HG03159 (cell line): ENCODE results near the gene CDK5R1.
"Not testable (repeated sequence)": the region's sequence is repeated elsewhere in the genome, so short reads cannot be mapped to it uniquely, and the experiment has no call there.

Source experiments
- ATAC-seq: cut with Tn5 transposase; IDR thresholded peaks from one replicate; pipeline ENCODE4 v1.9.1; 2021; ENCODE audit warnings: mild to moderate bottlenecking, moderate library complexity; ENCODE audit not compliant: unreplicated experiment

CDK5R1 gene

DNA sequence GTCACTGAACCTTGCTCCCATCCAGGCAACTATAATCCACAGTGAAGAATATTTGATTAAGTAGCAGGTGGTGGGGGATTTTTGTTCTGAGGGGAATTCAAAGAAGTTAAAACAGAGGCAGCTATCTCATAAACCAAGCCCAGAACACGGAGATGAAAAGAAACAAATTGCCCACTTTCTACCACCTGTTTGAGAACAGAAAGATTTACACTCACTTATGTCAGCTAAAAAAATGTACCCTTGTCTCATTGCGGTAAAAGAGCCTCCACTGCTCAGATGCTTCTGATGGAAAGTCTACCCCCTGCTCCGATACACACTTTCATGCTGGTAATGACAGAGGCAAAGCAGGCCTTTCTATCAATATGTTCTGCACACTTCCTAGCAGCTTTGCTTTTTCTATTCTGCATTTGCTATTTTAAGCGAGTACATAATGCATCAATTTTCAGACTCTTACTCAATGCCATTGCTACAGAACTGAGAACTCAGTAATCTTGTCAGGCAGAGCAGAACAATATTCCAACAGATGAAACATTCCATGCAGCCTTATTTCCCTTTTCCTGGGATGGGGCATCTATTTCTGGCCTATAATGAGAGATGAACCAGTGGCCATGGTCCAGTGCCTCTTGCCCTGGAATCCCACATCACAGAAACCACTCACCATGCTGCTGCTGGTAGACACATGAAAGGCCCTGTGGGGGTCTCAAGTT, 29.0 kb downstream of the CDK5R1 start:
- ATAC-seq = no peak

GRCh38 chr17:32516450-32516849, 29.7 kb downstream of the CDK5R1 start:
- ATAC-seq = no peak

DNA sequence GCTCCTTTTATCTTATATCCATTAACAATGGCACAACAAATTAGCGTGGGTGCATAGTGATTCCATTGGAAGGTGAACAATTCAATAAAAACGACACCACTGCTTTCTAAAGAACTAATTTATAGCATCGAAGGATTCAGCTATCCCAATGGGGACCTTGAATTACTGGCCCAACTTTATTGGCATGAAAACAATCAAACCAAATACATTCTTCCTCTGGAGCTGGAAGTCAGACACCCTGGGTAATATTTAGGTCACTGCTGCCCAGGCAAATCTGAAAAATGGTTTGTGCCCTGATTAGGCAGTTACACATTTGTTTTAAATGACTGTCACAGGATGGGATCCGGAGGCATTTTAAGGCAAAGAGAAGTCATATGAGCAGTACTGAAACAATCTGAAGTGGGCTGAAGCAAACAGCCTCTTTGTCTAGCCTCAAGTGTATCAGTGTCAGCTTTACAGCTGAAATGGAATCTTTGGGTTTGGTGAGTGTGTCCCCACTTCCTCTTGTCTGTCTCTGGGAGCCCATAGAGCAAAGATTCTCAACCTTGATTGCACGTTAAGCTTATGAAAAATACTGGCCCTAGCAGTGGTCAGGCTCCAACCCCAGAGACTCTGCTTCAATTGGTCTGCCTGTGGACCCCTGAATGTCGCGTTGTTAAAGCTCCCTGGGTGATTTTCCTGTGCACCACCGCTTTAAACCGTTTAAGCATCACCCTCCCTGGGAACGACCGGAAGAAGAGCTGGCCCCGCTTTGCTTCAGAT, 30.3 kb downstream of the CDK5R1 start:
- no peak for ATAC-seq

- no peak for ATAC-seq
Measured at GRCh38 chr17:32517982-32518381, 31.2 kb downstream of the CDK5R1 start.

DNA sequence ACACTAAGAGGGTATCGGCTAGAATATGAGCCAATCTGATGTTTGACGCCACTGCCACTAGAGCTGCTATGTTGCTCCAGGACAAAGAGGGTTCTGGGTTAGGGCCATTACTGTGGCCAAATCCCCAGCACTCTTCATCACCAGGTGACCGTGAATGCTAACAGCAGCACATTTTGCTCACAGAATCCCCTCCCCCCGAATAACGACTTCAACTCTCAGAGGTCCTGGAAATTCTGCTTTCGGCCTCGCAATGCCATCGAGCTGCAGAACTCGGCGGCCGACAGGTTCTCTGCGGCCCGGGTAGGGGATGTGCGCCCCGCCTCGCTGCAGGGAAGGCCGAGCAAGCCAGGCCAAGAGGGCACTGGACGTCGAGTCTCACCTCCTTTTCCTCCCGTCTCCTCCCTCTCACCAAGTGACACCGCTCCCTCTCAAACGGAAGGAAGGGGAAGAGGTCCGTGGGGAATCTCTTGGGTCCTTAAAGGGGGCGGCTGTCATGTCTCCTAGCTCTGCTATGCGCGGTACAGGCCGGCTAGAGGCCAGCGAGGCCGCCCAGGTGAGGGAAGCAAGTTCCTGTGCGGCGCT, 31.9 kb downstream of the CDK5R1 start:
- no peak for ATAC-seq

DNA sequence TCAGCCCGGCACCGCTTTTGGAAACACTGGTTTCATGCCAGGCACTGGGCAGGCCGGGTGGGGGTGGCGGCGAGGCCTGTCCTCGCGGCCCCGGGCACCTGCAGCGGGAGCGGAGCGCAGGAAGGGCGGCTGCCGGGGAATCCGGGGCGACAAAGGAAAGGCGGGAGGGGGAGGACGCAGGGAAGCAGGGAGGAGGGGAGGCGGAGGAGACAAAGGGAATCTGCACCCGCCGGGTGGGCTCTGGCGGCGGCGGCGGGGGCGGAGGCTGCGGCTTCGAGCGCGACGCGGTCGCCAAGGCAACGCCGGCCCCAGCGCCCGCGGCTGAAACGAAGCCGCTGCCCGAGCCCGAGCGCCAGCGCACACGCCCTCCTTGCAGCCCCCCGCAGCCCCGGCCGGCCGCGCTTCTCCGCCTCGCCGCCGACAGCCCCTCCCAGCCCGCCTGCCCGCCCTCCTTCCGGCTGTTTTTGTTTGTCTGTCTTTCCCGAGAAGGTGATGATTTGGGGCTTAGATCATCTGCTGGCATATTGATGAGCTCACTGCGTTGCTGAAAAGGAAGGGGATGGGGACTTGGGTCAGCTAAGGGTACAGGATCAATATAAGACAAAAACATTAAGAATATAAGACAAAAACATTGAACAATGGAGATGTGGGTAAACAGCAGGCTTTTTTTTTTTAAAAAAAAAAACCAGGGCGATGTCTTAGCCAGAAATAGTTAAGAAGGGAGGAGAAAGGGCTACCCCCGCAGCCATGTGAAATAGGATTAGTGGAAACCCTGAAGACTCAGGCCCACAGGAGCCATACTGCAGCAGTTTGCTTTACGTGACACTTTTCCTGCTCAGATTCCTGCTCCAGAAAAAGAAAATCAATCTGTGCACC, 32.7 kb downstream of the CDK5R1 start:
- ATAC-seq = no peak

- no peak for ATAC-seq
Measured at GRCh38 chr17:32520104-32520701, 33.4 kb downstream of the CDK5R1 start.

GRCh38 chr17:32520737-32521404, 34.1 kb downstream of the CDK5R1 start:
- no peak for ATAC-seq

DNA sequence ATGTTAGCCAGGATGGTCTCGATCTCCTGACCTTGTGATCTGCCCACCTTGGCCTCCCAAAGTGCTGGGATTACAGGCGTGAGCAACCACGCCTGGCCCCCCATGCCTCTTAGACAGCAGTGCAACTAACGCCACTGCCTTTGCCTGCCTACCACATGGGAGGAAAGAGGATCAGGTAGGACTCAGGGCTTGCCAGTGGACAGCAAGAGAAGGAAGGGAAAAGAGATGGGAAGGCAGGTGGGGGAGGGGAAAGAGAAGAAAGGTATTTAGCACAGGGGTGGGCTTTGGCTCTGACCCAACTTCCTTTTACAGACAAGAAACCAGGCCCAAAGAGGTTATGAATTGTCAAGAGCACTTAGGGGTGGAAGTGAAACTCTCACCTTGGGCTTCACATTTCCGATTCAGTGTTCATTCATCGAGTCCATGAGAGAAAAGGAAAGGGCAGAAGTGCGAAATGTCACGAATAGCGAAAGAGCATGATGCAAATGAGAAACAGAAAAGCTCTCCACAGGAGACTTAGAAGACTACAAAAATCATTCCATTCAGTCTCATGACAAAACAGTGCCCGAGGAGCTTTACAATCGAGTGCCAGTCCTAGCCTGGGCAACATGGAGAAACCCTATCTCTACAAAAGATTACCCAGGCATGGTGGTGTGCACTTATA, 36.4 kb downstream of the CDK5R1 start:
- peak; percentile 61 for ATAC-seq

GRCh38 chr17:32523827-32524552, 37.2 kb downstream of the CDK5R1 start:
- ATAC-seq = no peak

DNA sequence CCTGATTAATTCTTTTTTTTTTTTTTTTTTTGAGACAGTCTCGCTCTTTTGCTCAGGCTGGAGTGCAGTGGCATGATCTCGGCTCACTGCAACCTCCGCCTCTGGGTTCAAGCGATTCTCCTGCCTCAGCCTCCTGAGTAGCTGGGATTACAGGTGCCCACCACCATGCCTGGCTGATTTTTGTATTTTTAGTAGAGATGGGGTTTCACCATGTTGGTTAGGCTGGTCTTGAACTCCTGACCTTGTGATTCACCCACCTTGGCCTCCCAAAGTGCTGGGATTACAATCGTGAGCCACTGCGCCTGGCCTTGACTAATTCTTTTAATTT, 37.7 kb downstream of the CDK5R1 start:
- not testable (repeated sequence) for ATAC-seq

- no peak for ATAC-seq
Measured at GRCh38 chr17:32525122-32525521, 38.3 kb downstream of the CDK5R1 start.

GRCh38 chr17:32527146-32527545, 40.4 kb downstream of the CDK5R1 start:
- ATAC-seq = no peak

GRCh38 chr17:32528825-32529224, 42.0 kb downstream of the CDK5R1 start:
- ATAC-seq = no peak

DNA sequence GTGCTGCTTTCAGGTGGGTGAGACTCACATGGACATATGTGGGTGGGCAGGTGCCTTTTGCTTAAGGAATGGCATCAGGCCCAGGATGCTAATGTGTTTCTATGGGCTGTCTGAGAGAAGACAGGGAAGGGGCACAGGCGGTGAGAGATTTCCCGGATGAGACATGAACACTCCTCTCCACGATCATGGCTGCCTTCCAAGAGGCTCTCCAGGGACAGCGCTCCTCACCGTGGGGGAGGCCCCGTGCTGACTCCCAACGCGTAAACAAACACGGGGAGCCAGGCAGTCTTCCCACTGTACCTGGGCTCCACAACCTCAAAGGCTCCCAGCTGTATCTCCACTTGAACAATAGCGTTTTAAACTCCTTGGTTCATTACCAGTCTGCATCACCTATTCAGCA, 42.8 kb downstream of the CDK5R1 start:
- ATAC-seq = no peak

DNA sequence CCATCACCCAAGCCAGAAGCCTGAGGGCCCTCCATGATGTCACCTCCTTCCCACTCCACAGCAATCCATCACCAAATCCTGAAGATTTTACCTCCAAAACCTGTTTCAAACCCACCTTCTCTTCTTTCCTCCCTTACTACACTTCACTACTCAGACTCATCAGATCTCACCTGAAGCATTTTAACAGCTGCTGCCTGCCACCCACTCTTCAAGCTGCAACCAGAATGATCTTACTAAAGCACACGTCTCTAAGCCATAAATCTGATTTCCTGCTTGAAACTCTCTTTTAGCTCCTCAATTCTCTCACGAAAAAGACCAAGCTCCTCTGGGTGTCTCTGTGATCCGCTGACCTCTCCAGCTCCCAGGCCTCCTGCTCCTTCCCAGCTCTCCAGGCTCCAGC, 46.5 kb downstream of the CDK5R1 start:
- no peak for ATAC-seq

DNA sequence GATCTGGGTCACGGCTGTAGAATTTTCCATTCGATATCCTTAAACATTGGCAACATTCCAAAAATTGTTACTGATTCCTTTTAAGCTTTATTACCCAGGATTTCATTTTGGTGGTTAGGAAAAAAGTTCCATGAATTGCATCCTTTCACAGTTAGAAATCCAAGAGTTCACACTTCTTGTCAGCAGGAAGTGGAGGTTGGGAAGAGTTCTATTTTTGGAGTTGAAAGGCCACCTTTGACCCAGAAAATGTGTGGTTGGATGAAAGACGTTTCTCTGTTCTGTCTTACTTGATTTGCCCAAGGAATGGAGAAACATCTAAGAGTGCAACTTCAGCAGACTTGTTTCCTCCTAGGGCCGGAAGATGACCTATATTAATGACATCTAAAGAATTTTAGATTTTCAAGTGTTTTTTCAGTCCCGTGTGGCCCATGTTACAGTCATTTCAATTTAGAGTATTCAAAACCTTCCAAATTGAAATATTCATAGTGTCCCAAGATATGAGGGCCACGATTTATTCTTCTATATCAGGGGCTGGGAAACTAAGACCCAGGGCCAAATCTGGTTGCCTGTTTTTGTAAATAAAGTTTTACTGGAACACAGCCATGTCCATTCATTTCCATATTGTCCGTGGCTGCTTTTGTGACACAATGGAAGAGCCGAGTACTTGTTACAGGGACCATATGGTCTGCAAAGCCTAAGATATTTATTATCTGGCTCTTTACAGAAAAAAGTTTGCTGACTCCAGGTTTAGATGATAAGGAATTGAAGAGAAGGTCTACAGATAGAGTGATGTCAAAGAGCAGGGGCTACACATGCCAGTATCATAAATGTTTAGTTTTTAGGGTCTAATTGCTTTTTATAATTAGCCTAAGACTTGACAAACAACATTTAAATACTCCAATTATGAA, 50.2 kb downstream of the CDK5R1 start:
- ATAC-seq = no peak
